ENCODE measurements around the gene ENTPD8.

ENTPD8 gene

GRCh38 chr9:137408651-137409405 is 32.3 kb downstream of the ENTPD8 start:
- no peak for DNase-seq

DNA sequence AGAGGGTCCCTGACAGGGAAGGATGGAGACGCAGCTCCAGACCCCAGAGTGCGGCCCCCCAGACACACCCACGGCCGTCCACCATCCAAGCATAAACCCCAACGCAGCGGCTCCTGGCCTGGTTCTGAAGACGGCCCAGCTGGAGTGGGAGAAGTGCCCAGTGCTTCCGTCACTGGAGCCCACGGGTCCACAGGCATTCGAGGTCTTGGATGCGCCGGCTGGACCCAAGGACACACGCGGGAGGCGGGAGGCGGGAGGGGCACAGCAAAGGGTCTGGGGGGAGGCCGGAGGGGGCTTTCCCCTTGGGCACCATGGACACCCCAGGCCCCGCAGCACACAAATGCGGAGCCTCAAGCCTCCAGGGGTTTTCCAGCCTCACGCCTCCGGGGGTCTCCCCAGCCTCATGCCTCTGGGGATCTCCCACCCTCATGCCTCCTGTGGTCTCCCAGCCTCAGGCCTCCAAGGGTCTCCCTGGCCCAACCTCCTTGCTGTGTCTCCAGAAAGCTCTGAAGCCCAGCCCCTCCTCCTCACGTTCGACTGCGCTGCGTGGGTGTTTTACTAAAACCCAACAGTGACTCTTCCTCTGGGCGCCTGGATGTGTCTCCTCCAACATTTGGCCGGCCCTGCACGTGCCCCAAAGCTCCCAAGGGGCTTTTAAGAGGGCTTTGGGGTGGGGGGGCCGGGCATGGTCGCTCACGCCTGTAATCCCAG is 33.4 kb downstream of the ENTPD8 start:
- DNase-seq = no peak

DNA sequence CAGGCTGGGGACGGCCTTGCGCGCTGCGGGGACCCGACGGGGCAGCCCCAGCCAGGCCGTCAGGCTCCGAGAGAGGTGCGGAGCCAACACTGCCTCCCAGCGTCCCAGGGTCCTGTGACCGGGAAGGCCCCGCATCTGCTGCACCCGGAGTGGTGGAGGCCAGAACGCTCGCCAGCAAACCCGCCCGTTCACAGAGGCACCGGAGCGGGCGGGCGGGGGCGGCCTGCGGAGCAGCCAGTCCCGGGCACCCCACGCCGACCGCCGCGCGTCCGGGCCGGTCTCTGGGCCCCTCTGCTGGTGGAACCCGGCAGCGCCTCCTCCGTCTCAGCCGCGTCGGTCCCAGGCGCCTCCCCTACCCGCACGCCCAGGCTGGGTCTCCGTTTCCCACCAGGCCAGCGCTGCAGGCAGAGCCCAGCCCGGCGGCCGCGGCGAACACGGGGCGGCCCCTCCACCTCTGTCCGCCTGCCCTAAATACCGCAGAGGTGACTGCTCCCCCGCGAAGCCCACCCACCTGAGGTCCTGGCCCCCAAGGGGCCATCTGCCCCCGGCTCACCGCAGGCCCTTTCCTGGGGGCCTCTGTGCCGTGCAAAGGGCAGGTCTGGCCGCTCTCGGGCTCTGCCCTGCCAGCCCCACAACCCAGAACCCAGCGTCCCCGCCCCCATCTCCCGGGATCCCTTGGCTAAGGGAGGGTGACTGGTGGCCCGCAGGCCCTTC is 34.1 kb downstream of the ENTPD8 start:
- peak; percentile 57 for DNase-seq

- no peak for DNase-seq
These were observed 34.9 kb downstream of the ENTPD8 start for GRCh38 chr9:137406085-137406760.

- DNase-seq = no peak
These were observed 35.5 kb downstream of the ENTPD8 start for GRCh38 chr9:137405677-137406081.

- no peak for DNase-seq
These were observed 36.1 kb downstream of the ENTPD8 start for GRCh38 chr9:137404961-137405567.

DNA sequence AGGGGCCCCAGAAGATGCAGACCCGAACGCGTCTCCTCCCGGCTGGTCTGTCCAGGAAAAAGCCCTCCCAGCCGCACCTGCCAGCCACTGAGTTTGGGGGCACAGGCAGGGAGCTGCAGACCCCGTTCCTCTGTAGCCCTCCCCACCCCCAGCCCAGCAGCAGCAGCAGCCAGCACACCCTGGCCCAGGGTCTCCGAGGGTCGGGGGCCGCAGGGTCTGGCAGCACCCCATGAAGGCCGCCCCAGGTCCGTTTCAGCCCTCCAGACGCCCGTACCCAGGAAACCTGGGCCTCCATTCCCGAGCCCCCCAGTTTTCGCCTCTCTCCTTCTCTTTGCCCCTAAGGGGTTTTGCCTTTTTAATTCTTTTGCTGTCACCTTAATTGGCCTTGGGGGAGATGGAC is 37.9 kb downstream of the ENTPD8 start:
- no peak for DNase-seq

DNA sequence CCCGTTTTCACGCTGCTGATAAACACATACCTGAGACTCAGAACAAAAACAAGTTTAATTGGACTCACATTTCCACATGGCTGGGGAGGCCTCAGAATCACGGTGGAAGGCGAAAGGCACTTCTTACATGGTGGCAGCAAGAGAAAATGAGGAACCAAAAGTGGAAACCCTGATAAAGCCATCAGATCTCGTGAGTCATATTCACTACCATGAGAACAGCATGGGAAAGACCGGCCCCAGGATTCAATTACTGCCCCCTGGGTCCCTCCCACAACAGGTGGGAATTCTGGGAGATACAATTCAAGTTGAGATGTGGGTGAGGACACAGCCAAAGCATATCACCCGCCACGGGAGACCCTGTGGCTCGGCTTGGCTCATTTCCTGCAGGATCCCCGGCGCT is 38.4 kb downstream of the ENTPD8 start:
- DNase-seq = no peak

DNA sequence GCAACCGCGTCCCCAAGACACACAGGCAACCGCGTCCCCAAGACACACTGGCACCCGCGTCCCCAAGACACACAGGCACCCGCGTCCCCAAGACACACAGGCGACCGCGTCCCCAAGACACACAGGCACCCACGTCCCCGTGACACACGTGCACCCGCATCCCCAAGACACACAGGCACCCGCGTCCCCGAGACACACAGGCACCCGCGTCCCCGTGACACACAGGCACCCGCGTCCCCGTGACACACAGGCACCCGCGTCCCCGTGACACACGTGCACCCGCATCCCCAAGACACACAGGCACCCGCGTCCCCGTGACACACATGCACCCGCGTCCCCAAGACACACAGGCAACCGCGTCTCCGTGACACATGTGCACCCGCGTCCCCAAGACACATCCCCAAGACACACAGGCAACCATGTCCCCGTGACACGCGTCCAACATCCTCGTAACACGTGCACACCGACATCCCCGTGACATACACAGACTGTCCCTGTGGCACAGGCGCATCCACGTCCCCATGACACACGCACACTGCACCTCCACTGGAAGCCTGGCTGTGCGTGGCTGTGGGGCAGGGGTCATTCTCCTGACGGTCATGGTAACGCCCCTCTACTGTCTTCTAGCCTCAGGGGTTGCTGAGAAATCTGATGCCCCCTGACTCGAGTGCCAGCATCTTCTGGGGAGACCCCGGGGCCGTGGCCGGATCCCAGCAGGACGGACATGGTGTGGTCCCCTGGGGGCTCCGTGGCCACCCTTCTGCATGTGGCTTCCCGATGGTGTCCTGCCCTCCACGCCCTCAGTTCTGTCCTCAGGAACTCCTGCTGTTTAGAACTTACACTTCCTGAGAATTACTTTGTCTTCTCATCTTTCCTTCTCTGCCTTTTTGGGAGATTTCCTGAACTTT is 42.3 kb downstream of the ENTPD8 start:
- DNase-seq = no peak

GRCh38 chr9:137397675-137398423 is 43.3 kb downstream of the ENTPD8 start:
- DNase-seq = no peak

DNA sequence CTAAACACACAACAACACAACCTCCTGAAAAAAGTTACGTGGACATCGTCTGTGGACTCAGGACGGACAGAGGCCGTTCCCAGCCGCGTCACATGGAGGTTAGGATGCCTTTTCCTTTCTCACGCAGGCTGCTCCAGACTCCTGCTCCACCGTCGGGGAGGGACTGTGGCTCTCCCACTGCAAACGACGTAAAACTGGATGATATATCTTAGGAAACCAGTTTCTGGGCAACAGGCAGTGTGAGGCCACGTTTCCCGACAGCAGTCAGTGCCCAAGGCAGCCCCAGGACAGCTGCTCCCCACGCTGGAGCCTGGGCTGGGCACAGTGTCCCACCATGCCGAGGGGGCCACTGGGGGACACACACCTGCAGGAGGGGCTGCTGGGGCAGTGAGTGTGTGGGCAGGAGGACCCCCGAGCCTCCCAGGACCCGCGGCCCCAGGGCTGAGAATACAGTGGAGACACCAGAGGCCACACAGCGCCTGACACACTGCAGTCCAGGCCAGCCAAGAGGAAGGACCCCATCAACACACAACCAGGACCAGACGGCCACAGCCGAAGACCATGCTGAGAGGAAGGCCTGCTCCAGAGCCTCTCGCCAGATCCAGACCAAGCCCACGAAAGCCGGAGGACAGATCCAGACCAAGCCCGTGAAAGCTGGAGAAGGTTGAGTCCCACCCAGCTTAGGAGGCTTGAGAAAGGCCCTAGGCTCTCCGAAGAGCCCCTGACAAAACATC is 44.4 kb downstream of the ENTPD8 start:
- DNase-seq = no peak

DNA sequence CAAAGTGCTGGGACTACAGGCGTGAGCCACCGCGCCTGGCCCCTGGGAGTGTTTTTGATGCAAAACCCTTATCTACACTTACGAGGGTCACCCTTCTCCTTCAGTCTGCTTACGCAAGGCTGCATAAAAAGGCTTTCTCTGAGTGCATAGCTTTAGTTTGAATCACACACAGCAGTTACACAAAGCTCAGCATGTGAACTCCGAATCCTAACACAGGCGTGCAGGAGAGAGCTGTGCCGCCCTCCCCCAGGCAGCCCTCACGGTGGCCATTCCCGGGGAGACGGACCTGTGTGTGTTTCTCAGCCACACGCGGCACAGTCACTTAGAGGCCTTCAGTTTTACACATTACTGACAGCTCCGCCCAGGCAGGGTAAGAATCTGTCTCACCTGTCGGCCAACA is 44.9 kb downstream of the ENTPD8 start:
- DNase-seq = peak; percentile 52

DNA sequence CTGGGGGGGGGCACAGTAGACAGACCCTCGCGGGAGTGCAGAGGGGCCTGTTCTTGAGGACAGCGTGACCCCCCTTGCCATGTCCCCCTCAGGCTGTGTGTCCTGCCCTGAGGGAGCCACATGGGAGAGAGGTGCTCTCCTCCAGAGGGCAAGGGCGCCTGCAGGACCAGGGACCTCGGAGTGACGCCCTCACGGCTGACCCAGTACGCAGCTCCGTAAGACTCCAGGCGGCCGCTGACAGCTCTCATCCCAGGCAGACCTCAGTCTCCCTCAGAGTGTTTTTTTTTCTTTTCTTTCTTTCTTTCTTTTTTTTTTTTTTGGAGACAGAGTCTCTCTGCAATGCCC is 45.5 kb downstream of the ENTPD8 start:
- DNase-seq = no peak

GRCh38 chr9:137394866-137395665 is 46.1 kb downstream of the ENTPD8 start:
- DNase-seq = no peak

DNA sequence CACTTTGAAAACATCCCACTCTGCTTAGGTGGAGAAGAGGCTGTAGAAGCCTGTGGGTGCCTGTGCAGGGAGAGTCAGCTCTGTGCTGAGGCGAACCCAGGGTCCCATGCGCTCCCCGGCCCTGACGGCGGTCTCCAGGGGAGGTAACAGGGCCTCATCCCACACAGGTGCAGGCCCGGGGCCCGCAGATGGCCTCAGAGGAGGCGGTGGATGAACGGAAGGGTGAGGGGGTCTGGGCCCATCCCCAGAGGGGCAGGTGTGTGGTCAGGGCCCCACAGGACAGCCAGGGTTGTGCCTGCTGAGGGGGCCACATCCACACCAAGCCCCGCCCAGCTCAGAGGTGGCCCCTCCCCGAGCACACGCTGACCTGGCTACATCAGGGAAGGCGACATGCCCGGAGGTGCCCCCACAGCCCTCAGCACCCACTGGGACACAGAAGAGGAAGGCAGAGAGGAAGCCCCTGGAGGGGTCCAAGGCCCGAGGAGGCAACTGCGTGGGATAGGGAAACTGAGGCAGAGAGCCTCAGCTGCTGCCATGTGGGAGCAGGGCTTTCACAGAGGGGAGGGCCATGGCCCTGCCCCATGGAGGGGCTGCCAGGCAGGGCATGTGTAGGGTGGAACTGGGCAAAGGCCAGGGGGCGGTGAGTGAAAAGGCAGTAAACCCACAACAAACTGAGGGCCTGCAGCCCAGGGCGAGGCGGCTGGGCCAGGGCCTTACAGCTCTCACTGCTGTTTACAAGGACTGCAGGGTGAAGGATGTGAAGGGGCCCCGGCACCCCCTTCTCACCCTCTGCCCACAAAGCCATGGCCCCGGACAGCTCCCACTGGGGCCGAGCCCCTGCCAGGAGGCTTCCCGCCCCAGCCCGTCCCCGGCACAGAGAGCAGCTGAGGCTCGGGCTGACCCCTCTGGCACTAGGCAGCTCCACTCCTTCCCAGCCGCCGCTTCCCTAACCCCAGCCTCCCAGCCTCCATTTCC is 47.7 kb downstream of the ENTPD8 start:
- DNase-seq = no peak

DNA sequence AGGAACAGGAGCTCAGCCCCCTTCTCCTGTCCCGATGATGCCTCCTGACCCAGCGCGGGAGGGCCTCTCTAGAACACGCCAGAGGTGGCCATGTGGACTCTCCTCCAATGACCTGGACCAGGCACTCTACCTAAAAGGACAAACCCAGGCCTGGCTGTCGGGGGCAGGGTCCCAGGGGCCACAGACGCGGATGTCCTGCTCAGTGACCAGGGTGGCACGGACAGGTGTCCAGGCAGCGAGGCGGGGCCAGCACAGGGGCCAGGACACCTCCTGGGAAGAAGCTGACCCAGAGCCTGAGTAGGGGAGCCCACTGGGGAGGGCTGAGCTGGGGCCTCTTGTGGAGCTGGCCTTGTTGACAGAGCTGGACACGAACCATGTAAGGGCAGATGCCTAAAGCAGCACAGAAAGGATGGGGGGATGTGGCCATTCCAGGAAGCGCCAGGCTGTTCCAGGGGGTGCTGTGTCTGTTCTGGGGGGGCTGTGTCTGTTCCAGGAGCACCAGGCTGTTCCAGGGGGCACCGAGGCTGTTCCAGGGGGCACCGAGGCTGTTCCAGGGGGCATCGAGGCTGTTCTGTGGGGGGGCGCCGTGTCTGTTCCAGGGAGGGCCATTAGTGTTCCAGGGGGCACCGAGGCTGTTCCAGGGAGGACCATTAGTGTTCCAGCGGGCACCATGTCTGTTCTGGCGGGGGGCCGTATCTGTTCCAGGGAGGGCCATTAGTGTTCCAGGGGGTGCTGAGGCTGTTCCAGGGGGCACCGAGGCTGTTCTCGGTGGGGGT is 48.7 kb downstream of the ENTPD8 start:
- no peak for DNase-seq

DNA sequence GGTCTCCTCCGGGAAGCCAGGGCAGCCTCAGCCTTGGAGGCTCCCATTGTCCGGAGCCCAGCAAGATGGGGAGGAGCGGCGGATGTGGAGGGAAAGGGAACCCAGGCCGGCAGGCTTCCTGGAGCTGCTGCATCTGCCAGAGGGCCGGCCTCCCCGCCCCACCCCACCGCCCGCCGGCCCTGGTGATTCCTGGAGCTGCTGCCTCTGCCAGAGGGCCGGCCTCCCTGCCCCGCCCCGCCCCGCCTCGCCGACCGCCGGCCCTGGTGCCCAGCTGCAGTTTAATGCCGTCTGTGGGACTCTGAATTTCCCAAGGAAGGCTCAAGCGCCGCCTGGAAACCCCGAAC is 49.8 kb downstream of the ENTPD8 start:
- DNase-seq = no peak

Measured in EL (cell line).